GM21786 (cell line): ENCODE results near the gene DCTPP1.

Experiments
- ATAC-seq: cut with Tn5 transposase; IDR thresholded peaks from one replicate; pipeline ENCODE4 v1.9.1; 2021; ENCODE audit not compliant: unreplicated experiment

The DCTPP1 gene

DNA sequence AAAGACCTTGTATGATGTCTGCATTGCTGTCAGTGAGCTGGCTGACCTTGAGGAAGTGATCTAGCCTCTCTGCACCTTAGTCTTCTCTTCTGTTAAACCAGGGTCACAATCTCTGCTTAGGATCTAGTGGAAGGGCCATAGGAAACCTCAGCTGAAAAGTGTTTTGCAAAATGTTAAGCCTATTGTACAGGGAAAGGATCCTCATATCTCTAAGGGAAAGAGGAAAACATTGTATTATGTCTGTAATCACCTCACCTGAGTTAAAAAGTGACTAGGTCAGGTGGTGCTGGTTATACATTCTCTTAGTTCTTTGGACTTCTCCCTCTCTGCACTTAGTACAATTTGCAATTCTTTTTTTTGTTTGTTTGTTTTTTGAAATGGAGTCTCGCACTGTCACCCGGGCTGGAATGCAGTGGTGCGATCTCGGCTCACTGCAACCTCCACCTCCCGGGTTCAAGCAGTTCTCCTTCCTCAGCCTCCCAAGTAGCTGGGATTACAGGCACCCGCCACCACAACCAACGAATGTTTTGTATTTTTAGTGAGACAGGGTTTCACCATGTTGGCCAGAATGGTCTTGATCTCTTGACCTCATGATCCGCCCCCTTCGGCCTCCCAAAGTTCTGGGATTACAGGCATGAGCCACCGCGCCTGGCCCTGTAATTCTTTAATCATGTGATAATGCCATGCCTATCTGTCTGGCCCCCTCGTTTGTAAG, 17.8 kb upstream of the DCTPP1 start:
- no peak for ATAC-seq

DNA sequence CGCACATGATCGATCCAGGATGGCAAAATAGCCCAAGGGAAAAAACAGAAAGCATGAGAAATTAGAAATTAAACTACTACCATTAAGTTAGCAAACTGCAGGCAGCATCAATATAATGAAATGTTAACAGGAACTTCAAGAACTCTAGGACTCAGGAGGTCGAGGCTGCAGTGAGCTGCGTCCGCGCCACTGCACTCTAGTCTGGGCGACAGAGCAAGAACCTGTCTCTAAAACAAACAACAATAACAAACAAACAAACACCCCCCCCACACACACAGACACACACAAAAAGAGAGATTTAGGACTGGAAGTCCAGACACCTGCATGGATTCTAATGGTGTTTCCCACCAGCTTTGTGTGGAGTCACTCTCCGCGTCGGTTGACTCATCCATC, 16.4 kb upstream of the DCTPP1 start:
- no peak for ATAC-seq

DNA sequence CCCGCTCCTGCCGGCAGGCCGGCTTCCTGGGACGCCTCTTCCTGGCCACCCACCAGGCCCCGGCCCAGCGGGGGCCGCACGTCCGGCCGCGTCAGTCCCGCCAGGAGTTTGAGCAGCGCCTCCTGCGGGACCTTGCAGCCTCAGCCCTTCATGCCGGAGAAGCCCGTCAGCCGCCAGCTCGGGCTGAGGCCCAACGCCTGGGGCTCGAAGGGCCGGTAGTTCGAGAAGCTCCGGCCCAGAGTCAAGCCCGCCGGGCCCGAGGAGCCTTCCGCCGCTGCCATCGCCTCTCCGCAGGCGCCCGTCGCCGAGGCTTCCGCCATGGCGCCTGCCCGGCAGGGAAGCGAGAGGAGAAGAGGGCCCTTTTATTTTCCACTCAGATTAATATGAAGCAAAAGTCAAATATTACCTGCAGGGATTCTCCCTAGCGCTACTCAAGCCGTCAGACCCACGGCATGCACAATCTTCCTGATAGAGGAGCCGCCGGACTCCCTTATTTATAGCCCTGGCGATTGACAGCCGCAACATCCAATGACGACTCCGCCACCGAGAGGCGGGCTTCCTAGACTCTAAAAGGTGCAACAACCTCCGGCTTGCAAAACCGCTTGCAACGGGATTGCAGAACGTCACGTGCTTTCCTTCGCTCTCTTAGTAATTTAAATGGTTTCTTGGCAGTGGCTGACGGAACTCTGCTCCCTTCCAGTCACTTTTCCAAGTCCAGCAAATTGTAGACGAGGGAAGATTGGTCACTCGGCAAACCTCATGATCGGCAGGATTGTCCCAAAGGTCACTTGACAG, 15.8 kb upstream of the DCTPP1 start, which contains the start of gene SEPHS2:
TSS of gene SEPHS2 (minus strand) at position 467 of the 795 bp plus-strand sequence. CDS start at position 320, 147 bp downstream.
- ATAC-seq, result peak; percentile 89

DNA sequence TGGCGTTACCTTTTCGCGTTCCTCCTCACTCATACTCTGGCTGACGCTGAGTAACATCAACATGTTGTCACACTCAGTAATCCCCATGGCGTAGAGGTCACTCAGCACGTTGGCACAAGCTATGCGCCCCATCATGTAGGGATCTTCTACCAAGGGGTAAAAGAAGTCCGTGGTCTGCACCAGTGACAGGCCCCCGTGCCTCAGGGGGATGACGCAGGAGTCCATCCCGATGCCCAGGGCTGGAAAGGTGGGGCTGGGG, 15.2 kb upstream of the DCTPP1 start:
- ATAC-seq, result no peak

DNA sequence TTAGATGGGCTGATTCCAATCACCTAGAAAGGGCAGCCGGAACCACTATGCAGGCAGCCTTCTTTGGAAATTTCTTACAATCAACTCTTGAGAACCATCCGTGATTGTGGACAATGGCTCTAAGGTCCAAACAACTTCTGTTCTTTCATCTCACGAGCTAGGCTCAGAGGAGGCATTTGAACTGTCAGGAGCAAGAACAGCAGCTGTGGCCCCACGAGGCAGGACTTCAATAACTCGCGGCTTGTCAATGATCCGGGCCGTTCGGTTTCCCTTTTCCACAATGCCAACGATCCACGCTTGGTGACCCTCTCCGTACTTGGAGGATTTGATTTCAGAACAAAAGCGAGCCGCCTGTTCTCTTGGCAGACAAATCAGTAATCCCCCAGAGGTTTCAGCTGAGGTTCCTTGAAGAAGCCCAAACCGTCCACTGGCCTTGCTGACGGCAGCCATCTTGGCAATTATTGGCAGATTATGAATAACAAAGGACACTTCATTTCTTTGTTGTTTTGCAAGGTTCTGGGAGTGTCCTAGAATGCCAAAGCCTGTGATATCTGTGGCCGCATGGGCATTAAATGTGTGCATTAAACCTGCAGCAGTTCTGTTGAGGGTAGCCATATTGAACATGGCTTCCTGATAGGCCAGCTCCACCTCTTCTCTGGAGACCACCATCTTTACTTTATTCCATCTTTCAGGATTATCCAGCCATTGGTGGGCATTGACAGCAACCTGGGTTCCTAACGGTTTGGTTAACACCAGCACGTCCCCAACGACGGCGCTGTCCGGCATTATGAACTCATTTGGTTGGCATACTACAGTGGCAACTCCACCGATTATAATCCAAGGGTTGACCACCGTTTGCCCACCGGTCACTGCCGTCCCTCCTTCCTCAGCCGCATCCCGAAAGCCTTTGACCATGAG, 14.7 kb upstream of the DCTPP1 start:
- no peak for ATAC-seq

DNA sequence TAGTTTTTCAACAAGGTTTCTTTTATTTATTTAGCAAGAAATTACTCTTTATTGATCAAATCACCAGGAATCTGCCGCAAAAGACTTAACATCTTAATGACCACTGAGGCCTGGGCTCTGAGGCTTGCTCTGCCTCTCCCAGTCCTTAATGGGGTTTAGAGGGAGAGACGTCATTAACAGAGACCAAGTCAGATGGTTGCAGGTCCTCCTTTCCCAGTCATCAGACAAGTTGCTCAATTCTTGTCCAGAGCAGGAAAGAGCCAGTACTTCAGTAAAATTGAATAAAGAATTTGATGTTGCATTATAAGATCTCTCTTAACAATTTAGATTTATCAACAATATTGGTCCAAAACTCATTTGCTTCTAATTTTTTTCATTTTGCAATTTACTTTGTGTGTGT, 13.8 kb upstream of the DCTPP1 start:
- ATAC-seq, result no peak

DNA sequence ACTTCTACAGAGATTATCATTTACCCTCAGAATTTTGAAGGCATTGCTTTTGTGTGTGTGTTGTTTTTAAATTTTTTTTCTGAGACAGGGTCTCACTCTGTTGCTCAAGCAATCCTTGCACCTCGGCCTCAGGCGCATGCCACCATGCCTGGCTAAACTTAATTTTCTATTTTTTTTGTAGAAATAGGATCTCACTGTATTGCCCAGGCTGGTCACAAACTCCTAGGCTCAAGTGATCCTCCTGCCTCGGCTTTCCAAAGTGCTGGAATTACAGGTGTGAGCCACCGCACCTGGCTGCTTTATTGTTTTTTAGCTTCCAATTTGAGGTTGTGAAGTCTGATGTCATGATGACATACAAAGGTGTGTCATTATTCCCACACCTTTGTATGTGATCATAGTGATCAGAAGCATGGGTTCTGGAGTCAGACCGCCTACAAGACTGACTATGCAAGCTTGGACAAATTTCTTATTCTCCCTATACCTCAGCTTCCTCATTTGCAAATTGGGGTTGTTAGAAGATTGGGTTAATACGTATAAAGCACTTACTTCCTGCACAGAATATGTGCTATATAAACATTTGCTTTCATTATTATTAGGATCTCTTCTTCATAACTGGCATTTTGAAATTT, 10.0 kb upstream of the DCTPP1 start:
- no peak for ATAC-seq

DNA sequence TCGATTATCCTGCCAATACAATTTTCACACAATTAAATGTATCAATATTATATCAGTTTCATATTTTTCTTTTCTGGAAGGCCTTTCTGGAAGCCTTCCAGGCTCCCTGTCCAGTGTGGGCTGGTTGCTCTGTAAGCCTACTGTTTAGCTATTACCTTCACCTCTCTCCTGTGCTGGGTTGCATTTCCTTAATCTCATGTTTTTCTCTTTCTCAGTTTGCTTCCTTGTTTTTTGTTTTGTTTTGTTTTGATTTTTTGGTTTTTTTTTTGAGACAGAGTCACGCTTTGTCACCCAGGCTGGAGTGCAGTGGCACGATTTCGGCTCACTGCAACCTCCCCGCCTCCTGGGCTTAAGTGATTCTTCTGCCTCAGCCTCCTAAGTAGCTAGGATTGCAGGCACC, 9.0 kb upstream of the DCTPP1 start:
- ATAC-seq, result no peak

DNA sequence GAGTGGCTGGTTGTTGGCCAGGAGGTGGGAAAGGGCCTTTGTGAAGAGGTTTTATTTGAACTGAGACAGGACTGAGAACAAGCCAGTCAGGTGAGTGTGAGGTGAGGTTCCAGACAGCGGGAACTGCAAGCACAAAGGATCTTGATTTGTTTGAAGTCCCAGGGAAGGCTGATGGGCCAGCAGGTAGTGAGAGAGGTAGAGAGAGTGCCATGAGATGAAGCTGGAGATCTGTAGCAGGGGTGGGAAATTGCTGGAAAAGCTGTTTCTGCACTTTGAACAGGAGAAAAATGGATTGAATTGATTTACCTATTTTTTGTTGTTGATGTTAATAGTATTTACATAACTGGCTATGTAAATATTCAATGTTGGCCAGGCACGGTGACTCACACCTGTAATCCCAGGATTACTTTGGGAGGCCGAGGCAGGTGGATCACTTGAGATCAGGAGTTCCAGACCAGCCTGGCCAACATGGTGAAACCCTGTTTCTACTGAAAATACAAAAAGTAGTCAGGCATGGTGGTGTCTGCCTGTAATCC, 7.7 kb upstream of the DCTPP1 start:
- ATAC-seq, result no peak

DNA sequence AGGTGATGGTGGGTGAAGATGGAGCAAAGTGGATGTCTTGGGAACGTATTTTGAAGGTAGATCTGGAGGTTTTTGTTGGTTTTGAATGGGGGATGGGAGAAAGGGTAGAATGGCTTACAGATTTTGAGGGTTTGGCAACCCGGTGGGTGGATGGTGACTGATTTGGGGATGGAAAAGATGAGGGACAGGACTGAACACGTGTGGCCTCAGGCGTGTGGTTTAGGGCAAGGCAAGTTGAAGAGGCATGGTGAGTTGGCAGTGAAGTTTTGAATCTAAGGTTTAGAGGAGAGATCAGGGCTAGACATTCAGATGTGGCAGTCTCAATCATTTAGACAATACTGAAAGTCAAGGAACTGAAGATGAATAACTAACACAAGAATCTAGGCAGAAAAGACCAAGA, 5.0 kb upstream of the DCTPP1 start:
- no peak for ATAC-seq

DNA sequence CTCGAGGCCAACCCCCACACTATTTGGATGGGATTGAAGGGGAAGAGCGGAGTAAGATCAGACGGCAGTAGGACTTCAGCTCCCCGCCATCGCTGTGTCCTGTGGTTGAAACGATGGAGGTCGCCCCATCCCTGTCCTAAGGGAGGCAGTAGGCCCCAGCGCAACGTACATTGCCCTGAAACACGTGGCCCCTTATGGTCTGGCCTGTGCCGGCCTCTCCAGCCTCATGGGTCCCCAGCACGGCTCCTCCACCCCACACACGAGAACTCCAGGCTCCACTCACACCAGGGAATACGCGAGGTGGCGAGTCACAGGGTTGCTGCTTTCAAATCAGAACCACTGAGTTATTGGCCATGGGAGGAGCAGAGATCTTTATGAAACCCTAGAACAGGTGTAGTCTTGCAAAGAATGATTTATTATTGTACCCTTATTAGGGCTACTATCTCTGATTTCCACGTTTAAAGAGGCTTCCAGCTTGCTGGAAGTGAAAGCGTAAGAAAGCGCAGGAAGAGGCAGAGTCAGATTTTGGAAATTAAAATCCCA, 669 bp upstream of the DCTPP1 start:
- peak; percentile 7 for ATAC-seq

DNA sequence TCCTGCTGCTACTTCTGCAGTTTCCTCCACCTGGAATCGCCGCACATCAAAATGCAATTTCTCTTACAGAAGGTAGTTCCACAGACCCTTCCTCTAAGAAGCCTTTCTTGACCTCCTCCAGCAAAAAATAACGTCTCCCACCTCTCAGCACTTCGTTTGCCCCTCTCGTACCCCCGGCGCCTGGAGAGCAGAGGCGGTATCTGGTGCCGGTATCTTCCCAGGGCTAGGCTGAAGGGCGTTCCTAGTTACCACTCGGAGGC, 482 bp downstream of the DCTPP1 start:
- no peak for ATAC-seq

DNA sequence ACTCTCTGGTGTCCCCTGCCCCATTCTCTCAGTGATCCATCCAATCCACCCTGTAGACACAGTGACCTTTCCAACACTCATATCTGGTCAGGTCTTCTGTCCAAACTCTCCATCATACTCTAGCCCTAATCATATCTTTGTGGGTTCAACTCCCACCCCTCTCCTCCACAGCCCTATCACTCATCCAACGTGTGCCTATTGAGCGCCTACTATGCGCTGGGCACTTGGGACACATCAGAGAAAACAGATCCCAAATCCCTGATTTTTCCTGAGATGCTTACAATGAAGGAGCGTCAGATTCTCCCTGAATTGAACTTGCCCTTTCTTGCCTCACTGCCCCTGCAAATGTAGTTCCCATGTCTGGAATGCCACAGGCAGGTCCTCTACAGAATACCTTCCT, 1.8 kb downstream of the DCTPP1 start:
- no peak for ATAC-seq

DNA sequence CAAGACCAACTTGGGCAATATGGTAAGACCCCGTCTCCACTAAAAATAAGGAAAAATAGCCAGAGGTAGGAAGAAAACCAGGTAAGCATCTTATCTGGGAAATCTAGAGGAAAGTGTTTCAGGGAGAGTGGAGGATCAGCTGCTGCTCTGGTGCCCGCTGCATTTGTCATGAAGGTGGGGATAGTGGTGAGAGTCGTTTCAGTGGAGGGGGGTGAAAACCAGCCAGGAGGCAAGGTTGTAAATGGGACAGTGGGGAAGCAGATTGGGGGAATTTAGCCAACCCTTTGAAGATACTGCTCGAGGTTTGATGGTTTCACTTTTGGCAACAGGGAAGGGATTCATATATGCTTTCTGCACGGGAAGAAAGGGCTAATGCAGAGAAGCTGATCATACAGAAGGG, 8.8 kb downstream of the DCTPP1 start:
- ATAC-seq, result no peak

DNA sequence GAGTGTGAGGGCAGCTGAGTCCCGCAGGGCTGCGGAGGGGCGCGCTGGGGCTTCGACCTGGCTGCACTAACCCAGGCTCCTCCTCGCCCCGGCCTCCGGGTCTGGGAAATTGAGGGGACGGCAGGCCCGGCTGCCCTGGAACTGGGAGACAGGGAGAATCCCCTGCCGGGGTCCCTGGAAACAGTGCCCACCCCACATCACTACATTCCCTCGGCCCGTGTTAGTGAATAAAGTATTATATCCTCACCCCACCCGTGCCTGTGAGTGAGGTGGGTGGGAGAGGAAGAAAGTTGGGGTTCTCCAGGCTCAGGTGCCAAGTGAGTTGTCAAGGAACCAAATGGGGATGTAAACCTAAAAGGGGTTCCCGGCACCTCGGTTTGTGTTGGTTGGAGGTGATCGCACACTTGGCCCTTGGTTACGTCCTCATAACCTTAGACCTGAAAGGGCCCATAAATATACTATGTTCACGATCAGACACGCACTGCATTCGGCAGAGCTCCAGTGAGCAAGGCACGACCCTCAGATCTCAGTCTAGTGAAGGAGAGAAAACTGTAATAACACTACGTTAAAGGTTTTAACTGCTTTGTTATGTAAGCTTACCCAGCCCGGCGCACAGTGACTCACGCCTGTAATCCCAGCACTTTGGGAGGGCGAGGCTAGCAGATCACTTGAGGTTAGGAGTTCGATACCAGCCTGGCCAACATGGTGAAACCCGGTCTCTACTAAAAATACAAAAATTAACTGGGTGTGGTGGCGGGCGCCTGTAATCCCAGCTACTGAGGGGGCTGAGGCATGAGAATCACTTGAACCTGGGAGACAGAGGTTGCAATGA, 11.3 kb downstream of the DCTPP1 start:
- no peak for ATAC-seq

DNA sequence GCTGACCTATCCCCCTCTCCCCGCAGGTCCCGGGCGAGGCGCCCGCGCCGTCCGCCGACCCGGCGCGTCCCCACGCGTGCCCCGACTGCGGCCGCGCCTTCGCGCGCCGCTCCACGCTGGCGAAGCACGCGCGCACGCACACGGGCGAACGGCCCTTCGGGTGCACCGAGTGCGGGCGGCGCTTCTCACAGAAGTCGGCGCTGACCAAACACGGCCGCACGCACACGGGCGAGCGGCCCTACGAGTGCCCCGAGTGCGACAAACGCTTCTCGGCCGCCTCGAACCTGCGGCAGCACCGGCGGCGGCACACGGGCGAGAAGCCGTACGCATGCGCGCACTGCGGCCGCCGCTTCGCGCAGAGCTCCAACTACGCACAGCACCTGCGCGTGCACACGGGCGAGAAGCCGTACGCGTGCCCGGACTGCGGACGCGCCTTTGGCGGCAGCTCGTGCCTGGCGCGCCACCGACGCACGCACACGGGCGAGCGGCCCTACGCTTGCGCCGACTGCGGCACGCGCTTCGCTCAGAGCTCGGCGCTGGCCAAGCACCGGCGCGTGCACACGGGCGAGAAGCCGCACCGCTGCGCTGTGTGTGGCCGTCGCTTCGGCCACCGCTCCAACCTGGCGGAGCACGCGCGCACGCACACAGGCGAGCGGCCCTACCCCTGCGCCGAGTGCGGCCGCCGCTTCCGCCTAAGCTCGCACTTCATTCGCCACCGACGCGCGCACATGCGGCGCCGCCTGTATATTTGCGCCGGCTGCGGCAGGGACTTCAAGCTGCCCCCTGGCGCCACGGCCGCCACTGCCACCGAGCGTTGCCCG, 12.1 kb downstream of the DCTPP1 start:
- peak; percentile 64 for ATAC-seq

DNA sequence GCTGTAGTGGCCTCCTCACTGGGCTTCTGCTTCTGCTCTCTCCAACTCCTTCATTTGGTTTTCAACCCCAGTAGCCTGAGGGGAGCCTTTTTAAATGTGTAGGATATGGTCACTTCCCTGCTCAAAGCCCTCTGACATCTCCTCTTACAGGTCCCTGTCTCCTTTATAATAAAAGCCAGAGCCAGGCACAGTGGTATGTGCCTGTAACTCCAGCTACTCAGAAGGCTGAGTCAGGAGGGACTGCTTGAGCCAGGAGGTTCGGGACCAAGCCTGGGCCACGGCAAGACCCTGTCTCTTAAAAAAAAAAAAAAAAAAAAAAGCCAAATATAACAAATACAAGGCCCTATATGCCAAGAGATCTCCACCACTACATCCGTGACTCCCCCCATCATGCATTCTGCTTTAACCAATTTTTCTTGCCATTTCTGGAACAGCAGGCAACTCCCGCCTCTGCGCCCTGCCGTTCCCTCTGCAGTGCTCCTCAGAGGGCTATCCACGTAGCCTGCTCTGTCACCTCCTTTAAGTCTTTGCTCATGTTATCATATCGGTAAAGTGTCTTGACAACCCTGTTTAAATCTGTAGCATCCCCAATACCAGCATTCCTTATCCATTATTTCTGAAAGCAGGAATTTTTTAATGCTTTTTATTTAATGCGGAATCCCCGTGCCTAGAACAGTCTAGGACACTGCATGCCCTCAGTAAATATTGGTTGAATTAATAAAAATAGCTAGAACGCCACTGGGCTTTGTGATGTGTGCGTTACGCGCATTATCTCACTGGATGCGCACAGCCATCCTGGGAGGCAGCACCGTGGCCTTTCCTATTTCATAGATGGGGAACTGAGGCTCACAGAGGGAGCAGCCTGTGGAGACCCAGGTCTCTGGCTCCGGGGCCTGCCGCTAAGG, 13.0 kb downstream of the DCTPP1 start:
- no peak for ATAC-seq

DNA sequence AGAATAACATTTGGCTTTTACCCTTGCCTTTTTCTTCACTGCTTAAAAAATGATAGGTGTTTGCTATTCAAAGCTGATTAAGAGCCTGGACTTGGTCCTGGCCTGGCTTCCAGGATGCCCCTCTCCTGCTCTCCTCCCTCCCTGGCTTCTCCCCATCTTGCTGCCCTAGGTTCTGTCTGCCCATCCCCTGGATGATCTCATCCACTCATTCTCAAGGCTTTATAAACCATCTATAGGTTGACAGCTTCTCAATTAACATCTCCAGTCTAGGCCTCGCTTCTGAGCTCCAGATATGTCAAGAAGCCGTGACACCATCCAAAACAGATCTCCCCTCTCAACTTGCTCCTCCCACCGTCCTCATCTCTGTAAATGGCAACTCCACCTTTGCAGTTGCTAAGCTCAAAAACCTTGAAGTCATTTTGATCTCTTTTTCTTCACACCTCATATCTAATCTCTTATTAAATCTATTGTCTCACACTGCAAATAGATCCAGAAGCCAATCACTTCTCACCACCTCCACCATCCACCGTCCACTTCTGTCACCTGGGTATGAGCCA, 13.7 kb downstream of the DCTPP1 start:
- ATAC-seq, result no peak
